DLD1 (cell line): Measurements from ENCODE around the gene TMEM40.
"Not testable (repeated sequence)": the region's sequence is repeated elsewhere in the genome, so short reads cannot be mapped to it uniquely, and the experiment has no call there.

Experiments
- in situ Hi-C: cut with HindIII; loops from 2 replicates; pipeline ENCODE4 v1.10.0; 2017; ENCODE audit warnings: low sequenced_read_pairs

TMEM40 gene

GRCh38 chr3:12722226-12722625, 36.8 kb downstream of the TMEM40 start:
- in situ Hi-C loops, result no loop called here

GRCh38 chr3:12719984-12720898, 38.8 kb downstream of the TMEM40 start:
- in situ Hi-C loops, result no loop called here

- in situ Hi-C loops, result no loop called here
Measured at GRCh38 chr3:12719541-12719940, 39.5 kb downstream of the TMEM40 start.

GRCh38 chr3:12716605-12717151, 42.4 kb downstream of the TMEM40 start:
- in situ Hi-C loops, result no loop called here

- in situ Hi-C loops, result no loop called here
Measured at GRCh38 chr3:12714278-12714677, 44.8 kb downstream of the TMEM40 start.

- in situ Hi-C loops, result no loop called here
Measured at GRCh38 chr3:12710062-12710461, 49.0 kb downstream of the TMEM40 start.

GRCh38 chr3:12709334-12709733, 49.7 kb downstream of the TMEM40 start:
- in situ Hi-C loops, result no loop called here

- in situ Hi-C loops, result no loop called here
Measured at GRCh38 chr3:12708584-12709192, 50.4 kb downstream of the TMEM40 start.

- in situ Hi-C loops, result no loop called here
Measured at GRCh38 chr3:12707449-12707848, 51.6 kb downstream of the TMEM40 start.

- in situ Hi-C loops, result no loop called here
Measured at GRCh38 chr3:12706504-12707253, 52.4 kb downstream of the TMEM40 start.

- in situ Hi-C loops, result no loop called here
Measured at GRCh38 chr3:12705981-12706380, 53.1 kb downstream of the TMEM40 start.

- in situ Hi-C loops, result no loop called here
Measured at GRCh38 chr3:12705374-12705926, 53.6 kb downstream of the TMEM40 start.

- in situ Hi-C loops, result no loop called here
Measured at GRCh38 chr3:12702501-12702900, 56.6 kb downstream of the TMEM40 start.

GRCh38 chr3:12701601-12702000, 57.5 kb downstream of the TMEM40 start:
- in situ Hi-C loops, result not testable (repeated sequence)

- in situ Hi-C loops, result no loop called here
Measured at GRCh38 chr3:12700800-12701199, 58.3 kb downstream of the TMEM40 start.

- in situ Hi-C loops, result no loop called here
Measured at GRCh38 chr3:12695916-12696315, 63.1 kb downstream of the TMEM40 start.

GRCh38 chr3:12695112-12695511, 63.9 kb downstream of the TMEM40 start:
- in situ Hi-C loops, result no loop called here

GRCh38 chr3:12692444-12692843, 66.6 kb downstream of the TMEM40 start:
- in situ Hi-C loops, result no loop called here

GRCh38 chr3:12689997-12690711, 68.9 kb downstream of the TMEM40 start:
- in situ Hi-C loops, result no loop called here

GRCh38 chr3:12687948-12688347, 71.1 kb downstream of the TMEM40 start:
- in situ Hi-C loops, result no loop called here
